ENCODE results near the gene CYFIP2.

Gene CYFIP2

DNA sequence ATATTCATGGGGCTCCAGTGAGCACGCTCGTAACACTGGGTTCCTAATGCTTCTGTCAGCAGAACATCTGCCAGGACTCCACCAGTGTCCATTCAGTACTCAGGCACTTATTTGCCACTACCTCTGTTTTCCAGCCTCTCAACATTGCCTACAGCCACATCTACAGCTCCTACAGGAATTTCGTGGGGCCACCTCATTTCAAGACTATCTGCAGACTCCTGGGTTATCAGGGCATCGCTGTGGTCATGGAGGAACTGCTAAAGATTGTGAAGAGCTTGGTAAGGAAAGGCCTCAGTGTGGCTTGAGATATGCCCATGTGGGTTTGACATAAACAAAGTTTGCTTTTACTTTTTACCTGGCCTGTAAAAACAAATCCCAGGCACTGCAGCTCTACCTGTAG is 92.9 kb downstream of the CYFIP2 start:
- H3K9me3 ChIP-seq (ENCODE audit: control insufficient read depth, insufficient read depth, low read length) = no peaks in the 10 kb centered on the region
- peaks cover 10% of the 10 kb centered on the region; the same call in 1 of the 2 replicates for H3K36me3 ChIP-seq (ENCODE audit: insufficient read depth, low read length)
- H3K9ac ChIP-seq (ENCODE audit: low read depth, low read length) = no peak overlapping the region

DNA sequence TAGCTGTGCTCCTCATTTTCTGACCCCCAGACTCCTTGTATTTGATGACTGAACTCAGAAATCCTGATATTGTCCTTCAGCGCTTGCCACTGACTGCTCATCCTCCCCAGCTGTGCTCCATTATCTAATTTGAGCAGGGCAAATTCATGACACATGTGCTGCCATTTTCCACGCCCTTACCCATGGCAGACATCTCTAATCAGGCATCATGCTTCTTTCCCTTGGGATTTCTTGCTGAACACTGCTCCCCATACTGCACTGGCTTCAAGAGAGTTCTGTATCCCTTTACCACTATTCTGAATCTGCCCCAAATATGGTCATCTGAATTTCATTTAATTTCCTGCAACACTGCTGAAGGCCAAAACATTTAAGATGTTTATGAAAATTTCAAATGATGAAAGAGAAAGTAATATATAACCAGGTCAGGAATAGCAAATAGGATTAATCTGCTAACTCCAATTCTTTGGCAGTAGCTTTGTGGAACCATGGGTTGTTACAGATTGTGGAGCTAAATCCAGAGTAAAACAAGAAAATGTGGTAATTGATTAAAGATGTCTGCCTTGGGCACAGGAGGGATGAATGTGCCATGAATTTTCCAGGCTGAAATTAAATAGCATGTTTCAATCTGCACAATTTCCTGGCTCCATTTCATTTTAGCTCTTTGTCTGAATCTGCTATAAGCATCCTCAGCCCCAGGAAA is 93.6 kb downstream of the CYFIP2 start:
- no peaks in the 10 kb centered on the region for H3K4me1 ChIP-seq (ENCODE audit: insufficient read depth, low read length)
- H3K36me3 ChIP-seq (ENCODE audit: insufficient read depth, low read length) = peaks cover 10% of the 10 kb centered on the region; the same call in 1 of the 2 replicates
- H3K9me3 ChIP-seq (ENCODE audit: control insufficient read depth, insufficient read depth, low read length) = no peaks in the 10 kb centered on the region
- H3K9ac ChIP-seq (ENCODE audit: low read depth, low read length) = no peak overlapping the region

More for the DNA sequence above, 92.9 kb downstream of the CYFIP2 start:
- no peaks in the 10 kb centered on the region for H3K4me1 ChIP-seq (ENCODE audit: insufficient read depth, low read length)

DNA sequence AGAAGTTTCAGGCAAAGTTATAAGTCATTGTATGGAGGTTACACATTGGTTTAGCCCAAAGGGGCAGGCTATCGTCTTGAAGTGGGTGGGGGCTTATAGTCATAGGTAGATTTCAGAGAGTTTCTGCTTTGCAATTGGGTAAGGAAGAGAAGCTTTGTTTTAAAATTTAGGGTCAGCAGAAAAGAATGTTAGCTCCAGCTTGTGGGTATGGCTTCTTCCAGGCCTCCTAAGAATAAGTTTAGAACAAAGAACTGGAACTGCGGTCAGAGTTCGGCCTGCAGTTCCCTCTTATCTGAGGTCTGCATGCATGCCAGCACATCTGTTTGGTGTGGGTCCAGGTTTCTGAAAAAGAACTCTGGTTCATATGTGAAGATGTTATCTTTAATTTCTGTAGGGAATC is 96.1 kb downstream of the CYFIP2 start:
- Histone ChIP-seq H3K36me3 (ENCODE audit: insufficient read depth, low read length) (peaks cover 10% of the 10 kb centered on the region; the same call in 1 of the 2 replicates), H3K9ac (ENCODE audit: low read depth, low read length) (no peak overlapping the region), H3K9me3 (ENCODE audit: control insufficient read depth, insufficient read depth, low read length) (no peaks in the 10 kb centered on the region), H3K4me1 (ENCODE audit: insufficient read depth, low read length) (no peaks in the 10 kb centered on the region)

DNA sequence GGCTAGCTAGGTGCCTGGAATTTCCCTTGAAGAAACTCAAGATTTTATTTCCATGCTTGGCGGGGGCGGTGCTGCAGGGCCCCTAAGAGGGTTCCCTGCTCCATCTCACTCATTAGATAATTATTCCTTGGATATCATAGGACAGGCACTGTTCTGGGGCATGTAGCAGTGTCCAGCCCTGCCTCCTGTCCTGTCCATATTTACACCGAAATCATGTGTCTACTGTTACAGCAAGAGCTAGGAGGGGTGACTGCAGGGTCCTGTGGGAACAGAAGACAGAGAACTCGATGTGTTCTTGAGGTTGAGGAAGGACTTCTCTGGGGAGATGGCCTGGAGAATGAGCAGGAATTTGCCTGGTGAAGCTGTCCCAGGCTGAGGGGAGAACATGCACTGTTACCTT is 96.6 kb downstream of the CYFIP2 start:
- H3K36me3 ChIP-seq (ENCODE audit: insufficient read depth, low read length) = peaks cover 10% of the 10 kb centered on the region; the same call in 1 of the 2 replicates
- H3K9ac ChIP-seq (ENCODE audit: low read depth, low read length) = no peak overlapping the region

DNA sequence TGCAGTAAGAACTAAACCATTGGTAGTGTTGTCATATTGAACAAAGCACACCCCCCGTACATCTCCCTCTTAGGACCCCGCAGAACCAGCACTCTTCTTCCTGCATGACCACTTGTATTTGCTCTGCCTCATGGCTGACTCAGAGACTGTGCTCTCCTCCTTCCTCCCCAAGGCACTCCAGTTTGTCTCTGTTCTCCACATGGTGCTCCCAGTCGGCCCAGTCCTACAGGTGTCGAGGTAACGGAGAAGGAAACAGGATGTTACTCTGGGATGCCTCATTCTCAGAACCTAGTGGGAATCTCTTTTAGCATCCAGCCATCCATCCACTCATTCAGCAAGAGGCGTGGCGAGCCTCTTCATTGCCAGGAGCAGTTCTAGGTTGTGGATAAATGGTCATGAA is 97.1 kb downstream of the CYFIP2 start:
- Histone ChIP-seq H3K9ac (ENCODE audit: low read depth, low read length) (no peak overlapping the region), H3K9me3 (ENCODE audit: control insufficient read depth, insufficient read depth, low read length) (no peaks in the 10 kb centered on the region), H3K4me1 (ENCODE audit: insufficient read depth, low read length) (no peaks in the 10 kb centered on the region), H3K36me3 (ENCODE audit: insufficient read depth, low read length) (peaks cover 10% of the 10 kb centered on the region; the same call in 1 of the 2 replicates)

More for the DNA sequence above, 96.6 kb downstream of the CYFIP2 start:
- no peaks in the 10 kb centered on the region for H3K4me1 ChIP-seq (ENCODE audit: insufficient read depth, low read length)
- no peaks in the 10 kb centered on the region for H3K9me3 ChIP-seq (ENCODE audit: control insufficient read depth, insufficient read depth, low read length)

DNA sequence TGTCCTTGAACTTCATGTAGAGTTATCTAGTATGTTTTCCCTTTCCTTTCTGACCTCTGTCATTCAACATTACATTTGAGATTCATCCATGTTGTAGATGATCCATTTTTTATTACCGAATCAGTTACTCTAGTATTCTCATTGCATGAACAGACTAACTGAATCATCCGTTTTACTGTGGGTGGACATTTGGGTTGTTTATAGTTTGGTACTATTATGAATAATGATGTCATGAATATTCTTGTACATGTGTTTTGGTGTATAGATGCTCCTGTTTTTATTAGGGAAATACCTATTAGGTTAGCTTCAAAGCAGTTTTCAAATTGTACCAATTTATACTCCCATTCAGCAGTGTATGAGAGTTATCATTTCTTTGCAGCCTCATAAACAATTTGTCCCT is 99.8 kb downstream of the CYFIP2 start:
- Histone ChIP-seq H3K9ac (ENCODE audit: low read depth, low read length) (no peak overlapping the region), H3K4me1 (ENCODE audit: insufficient read depth, low read length) (peaks cover 6% of the 10 kb centered on the region), H3K36me3 (ENCODE audit: insufficient read depth, low read length) (peaks cover 6% of the 10 kb centered on the region; the same call in 1 of the 2 replicates), H3K9me3 (ENCODE audit: control insufficient read depth, insufficient read depth, low read length) (no peaks in the 10 kb centered on the region)

DNA sequence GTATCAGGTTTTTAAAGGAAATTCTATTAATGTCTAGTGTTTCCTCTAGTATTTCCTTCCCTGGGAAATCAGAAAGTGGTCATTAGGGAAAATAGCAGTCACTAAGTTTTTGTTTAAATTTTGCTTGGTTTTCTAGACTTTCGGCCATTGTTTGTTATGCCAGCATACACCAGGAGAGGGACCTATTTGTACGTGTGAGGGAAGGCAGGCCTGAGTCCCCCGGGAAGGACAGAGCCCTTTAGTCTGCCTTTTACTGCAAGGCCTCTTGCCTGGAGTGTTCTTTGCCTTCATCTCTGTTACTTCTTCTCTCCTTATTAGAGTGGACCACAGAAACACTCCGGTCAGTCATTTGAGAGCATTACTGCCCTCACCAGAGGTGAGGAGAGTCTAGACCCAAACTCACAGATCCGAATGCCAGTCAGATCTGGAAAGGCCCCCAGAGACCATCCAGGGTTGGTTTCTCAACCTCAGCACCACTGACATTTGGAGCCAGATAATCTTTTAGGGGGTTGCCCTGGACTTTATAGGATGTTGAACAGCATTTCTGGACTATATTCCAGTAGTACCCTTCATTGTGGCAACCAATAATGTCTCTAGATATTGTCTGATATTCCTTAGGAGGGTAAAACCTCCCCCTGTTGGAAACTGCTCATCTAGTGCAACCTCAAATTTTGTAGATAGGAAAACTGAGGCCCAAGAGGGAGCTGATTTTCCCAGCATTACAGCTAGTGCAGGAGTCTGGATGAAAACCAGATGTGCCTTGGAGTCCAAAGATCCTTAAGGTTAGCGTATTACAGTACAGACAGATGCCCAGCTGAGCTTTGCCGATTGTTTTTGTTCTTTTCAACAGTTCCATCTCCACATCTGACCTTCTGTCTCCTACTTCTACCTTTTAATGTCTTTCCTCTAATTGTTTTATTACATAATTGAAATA is 101.1 kb downstream of the CYFIP2 start:
- Histone ChIP-seq H3K9ac (ENCODE audit: low read depth, low read length) (no peak overlapping the region), H3K4me1 (ENCODE audit: insufficient read depth, low read length) (peaks cover 17% of the 10 kb centered on the region), H3K36me3 (ENCODE audit: insufficient read depth, low read length) (no peaks in the 10 kb centered on the region; the same call in 1 of the 2 replicates), H3K9me3 (ENCODE audit: control insufficient read depth, insufficient read depth, low read length) (no peaks in the 10 kb centered on the region)

DNA sequence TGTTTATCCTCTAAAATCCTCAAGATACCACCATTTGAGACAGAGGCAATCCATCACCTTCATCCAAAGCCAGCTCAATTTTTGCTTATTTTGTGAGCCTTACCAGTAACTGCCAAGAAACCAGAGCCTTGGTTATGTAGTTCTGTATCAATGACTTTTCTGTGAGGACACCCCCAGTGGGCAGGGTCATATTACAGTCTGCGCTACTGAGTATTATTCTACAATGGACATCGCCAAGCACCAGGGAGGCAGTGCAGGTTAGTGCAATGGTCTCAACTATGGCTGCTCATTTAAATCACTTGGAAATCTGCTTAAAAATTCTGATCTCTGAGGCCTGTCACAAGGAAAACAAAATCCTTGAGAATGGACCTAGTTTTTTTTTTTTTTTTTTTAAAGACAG is 103.6 kb downstream of the CYFIP2 start:
- no peak overlapping the region for H3K9ac ChIP-seq (ENCODE audit: low read depth, low read length)
- no peaks in the 10 kb centered on the region for H3K36me3 ChIP-seq (ENCODE audit: insufficient read depth, low read length)
- H3K4me1 ChIP-seq (ENCODE audit: insufficient read depth, low read length) = peaks cover 17% of the 10 kb centered on the region
- no peaks in the 10 kb centered on the region for H3K9me3 ChIP-seq (ENCODE audit: control insufficient read depth, insufficient read depth, low read length)

DNA sequence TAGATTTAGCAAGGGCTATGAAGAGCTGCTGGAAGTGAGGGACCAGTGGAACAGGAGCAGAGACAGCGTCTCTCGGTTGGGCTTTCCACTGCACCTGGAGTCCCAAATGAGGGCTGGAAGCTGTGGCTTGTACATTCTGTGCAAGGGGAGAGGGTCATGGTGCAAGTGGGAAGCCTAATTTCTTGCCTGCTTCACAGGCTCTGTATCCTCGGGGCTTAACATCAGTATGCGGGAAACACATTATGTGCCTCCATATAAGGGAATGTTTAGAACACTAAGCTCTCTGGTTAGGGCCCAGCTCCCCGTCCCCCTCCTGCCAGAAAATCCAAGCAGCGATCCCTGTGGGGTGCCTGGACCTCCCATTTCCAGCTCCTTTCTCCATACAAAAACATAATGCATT is 105.0 kb downstream of the CYFIP2 start:
- H3K36me3 ChIP-seq (ENCODE audit: insufficient read depth, low read length) = no peaks in the 10 kb centered on the region
- H3K9ac ChIP-seq (ENCODE audit: low read depth, low read length) = no peak overlapping the region
- H3K9me3 ChIP-seq (ENCODE audit: control insufficient read depth, insufficient read depth, low read length) = no peaks in the 10 kb centered on the region
- H3K4me1 ChIP-seq (ENCODE audit: insufficient read depth, low read length) = peaks cover 17% of the 10 kb centered on the region

DNA sequence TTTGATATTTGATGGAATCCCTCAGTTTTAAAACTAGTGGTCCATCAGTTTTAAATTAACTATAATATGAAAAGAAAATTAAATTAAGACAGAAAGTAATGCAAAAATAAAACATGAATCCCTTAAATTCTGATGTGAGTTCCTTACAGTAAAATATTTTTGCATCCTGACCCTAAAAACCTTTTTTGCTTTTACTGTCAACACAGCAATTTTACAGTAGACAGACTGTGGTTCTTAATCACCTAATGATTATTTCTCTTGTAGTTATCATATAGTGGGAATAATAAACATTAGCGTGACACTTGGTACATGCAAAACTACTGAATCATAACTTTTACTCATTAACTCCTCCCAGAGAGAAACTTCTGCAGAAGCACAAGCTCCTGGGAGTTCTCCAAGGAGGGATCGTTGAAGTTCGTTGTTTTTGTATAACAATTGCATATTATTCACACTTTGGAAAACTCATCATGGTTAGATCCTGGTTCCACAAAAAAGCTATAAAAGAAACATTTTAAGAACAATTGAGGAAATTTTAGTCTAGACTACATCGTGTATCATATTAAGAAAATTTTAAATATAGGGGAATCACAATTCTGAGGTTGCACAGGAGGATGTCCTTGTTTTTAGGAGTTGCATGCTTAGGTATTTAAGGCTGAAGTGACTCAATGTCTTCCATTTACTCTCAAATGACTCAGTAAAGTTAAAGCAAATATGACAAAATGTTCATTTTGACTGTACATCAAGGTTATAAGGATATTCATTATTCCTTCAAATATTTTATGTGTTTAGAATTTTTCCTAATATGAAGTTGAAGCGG is 105.9 kb downstream of the CYFIP2 start:
- no peaks in the 10 kb centered on the region for H3K36me3 ChIP-seq (ENCODE audit: insufficient read depth, low read length)
- no peak overlapping the region for H3K9ac ChIP-seq (ENCODE audit: low read depth, low read length)
- H3K9me3 ChIP-seq (ENCODE audit: control insufficient read depth, insufficient read depth, low read length) = no peaks in the 10 kb centered on the region
- H3K4me1 ChIP-seq (ENCODE audit: insufficient read depth, low read length) = peaks cover 17% of the 10 kb centered on the region

DNA sequence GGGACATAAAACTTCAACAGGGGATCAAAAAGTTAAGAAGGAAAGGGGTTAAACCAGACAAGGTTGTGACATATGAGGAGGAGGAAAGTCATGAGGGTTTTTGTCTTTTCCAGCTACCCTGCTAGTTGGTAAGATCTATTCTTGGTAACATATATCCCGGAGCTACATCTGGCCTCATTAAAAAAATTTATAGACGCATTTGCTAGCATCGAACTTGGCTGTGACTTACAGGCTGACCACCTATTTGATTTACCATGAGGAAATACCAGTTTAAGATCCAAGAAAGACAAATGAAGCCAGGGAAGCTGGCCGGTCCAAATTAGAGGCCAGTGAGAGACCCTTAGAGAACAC is 106.5 kb downstream of the CYFIP2 start:
- Histone ChIP-seq H3K9ac (ENCODE audit: low read depth, low read length) (no peak overlapping the region), H3K36me3 (ENCODE audit: insufficient read depth, low read length) (no peaks in the 10 kb centered on the region), H3K9me3 (ENCODE audit: control insufficient read depth, insufficient read depth, low read length) (no peaks in the 10 kb centered on the region), H3K4me1 (ENCODE audit: insufficient read depth, low read length) (peaks cover 17% of the 10 kb centered on the region)

DNA sequence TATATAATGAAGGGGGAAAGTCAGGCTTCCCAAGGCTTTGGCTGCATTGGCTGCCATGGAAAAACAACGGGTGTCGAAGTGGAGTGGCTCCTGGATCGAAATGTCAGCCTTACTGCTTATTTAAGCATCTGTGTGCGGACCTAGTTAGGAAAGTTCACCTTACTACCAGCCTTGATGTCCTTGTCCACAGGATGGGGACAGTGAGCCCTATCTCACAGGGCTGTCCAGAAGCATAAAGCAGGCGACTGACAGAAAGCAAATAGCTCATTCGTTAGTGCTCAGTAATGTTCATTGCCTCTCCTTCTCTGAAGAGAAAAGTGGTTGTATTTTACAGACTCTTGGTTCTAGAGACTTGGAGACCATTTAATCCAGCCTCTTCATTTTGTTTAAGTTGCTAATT is 112.6 kb downstream of the CYFIP2 start:
- Histone ChIP-seq H3K4me1 (ENCODE audit: insufficient read depth, low read length) (0 out of 2 replicates have a peak, but pooled peaks cover under 1% of the 10 kb centered on the region), H3K9ac (ENCODE audit: low read depth, low read length) (no peak overlapping the region), H3K36me3 (ENCODE audit: insufficient read depth, low read length) (no peaks in the 10 kb centered on the region), H3K9me3 (ENCODE audit: control insufficient read depth, insufficient read depth, low read length) (no peaks in the 10 kb centered on the region)

DNA sequence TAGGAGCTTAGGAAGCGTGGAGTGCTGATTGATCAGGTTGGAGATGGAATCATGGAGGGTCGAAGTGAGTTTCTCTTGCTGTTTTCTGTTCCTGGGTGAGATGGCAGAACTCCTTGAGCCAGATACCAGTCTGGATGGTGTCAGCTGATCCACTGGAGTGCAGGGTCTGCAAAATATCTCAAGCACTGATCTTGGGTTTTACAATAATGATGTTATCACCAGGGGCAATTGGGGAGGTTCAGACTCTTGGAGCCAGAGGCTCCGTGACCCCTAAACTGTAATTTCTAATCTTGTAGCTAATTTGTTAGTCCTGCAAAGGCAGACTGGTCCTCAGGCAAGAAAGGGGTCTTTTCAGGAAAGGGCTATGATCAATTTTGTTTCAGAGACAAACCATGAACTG is 114.1 kb downstream of the CYFIP2 start:
- no peak overlapping the region for H3K9ac ChIP-seq (ENCODE audit: low read depth, low read length)
- no peaks in the 10 kb centered on the region for H3K36me3 ChIP-seq (ENCODE audit: insufficient read depth, low read length)
- H3K9me3 ChIP-seq (ENCODE audit: control insufficient read depth, insufficient read depth, low read length) = no peaks in the 10 kb centered on the region
- peaks cover 12% of the 10 kb centered on the region for H3K4me1 ChIP-seq (ENCODE audit: insufficient read depth, low read length)

DNA sequence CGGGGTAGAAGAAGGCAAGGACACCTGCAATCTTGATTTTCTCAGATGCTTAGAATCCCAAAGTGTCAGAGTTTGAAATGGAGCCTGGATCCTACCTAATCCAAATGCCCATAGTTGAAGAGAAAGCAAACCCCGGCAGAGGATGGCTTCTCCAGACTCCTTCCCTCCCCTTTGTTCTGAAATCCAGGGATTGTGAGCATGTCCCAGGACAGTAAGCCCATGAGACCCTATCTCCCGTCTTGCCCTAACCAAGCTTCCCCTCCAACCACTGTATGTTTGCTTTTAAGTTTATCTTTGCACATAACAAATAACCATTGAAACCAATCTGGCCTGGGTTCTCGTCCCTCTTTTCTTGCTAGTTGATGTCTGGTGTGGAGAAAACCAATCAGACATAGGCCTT is 115.8 kb downstream of the CYFIP2 start:
- Histone ChIP-seq H3K36me3 (ENCODE audit: insufficient read depth, low read length) (no peaks in the 10 kb centered on the region), H3K9me3 (ENCODE audit: control insufficient read depth, insufficient read depth, low read length) (no peaks in the 10 kb centered on the region), H3K9ac (ENCODE audit: low read depth, low read length) (no peak overlapping the region), H3K4me1 (ENCODE audit: insufficient read depth, low read length) (peaks cover 27% of the 10 kb centered on the region)
